Activated naive CD4-positive, alpha-beta T cell (primary cell): Measurements from ENCODE around the gene PLEKHN1.

ENCODE experiments used
- DNase-seq, 4 experiments: peaks; one replicate each; lab custom pipeline; 2025; lab: John Stamatoyannopoulos, UW

PLEKHN1 gene

GRCh38 chr1:961132-961669 is 5.1 kb upstream of the PLEKHN1 start:
- DNase-seq: no peak

- DNase-seq: no peak
Observed at GRCh38 chr1:962381-963300, 3.6 kb upstream of the PLEKHN1 start.

- no peak for DNase-seq
Observed at GRCh38 chr1:963301-963651, 3.0 kb upstream of the PLEKHN1 start.

GRCh38 chr1:963746-964525 is 2.3 kb upstream of the PLEKHN1 start:
- DNase-seq: no peak

GRCh38 chr1:964691-965525 is 1.4 kb upstream of the PLEKHN1 start:
- no peak for DNase-seq

- no peak for DNase-seq
Observed at GRCh38 chr1:965526-966134, 652 bp upstream of the PLEKHN1 start.

- peak; percentile 57 to 80 (median 66) for DNase-seq
Observed at GRCh38 chr1:966704-967300, 520 bp downstream of the PLEKHN1 start.

GRCh38 chr1:967466-968343 is 1.4 kb downstream of the PLEKHN1 start:
- DNase-seq: no peak

- no peak for DNase-seq
Observed at GRCh38 chr1:969260-969855, 3.1 kb downstream of the PLEKHN1 start.

GRCh38 chr1:970242-970972 is 4.1 kb downstream of the PLEKHN1 start:
- DNase-seq: no peak

- no peak for DNase-seq
Observed at GRCh38 chr1:970973-971730, 4.9 kb downstream of the PLEKHN1 start.

GRCh38 chr1:971751-972506 is 5.6 kb downstream of the PLEKHN1 start:
- DNase-seq: no peak

- DNase-seq: no peak
Observed at GRCh38 chr1:972726-973458, 6.6 kb downstream of the PLEKHN1 start.

- no peak for DNase-seq
Observed at GRCh38 chr1:973459-974292, 7.4 kb downstream of the PLEKHN1 start.

GRCh38 chr1:974293-974640 is 8.0 kb downstream of the PLEKHN1 start:
- no peak for DNase-seq
